Calu3 (cell line): ENCODE measurements around the gene LRRFIP1. TPM values are rescaled to one million over a fixed set of nuclear protein-coding genes. Genes with fewer than 3 reads are reported as not detected.

Source experiments
- BruUV-seq: library from RNA; stranded (reverse); fragments of 400-500 nt; replicated peaks from 2 replicates; lab custom pipeline; 2021; lab: Mats Ljungman, UMichigan
- CTCF ChIA-PET: fragments of 300-600 bp; sonication (Branson Sonifier 250); formaldehyde crosslinking; loops from one replicate; lab custom pipeline; 2022; ENCODE audit warnings: antibody characterized with exemption; lab: Charles Lee
- DNase-seq: peaks from one replicate; pipeline ENCODE4 v3.0.0; 2022
- H3K27ac Mint-ChIP-seq: one replicate; pipeline ENCODE4 v1.8.0; 2022; ENCODE audit warnings: mixed read lengths; ENCODE audit not compliant: unreplicated experiment
- H3K27me3 Mint-ChIP-seq: one replicate; pipeline ENCODE4 v1.8.0; 2022; ENCODE audit warnings: mixed read lengths; ENCODE audit not compliant: unreplicated experiment
- H3K36me3 Mint-ChIP-seq: one replicate; pipeline ENCODE4 v1.8.0; 2022; ENCODE audit warnings: mild to moderate bottlenecking, moderate library complexity, mixed read lengths; ENCODE audit not compliant: insufficient read depth, unreplicated experiment
- H3K4me1 Mint-ChIP-seq: one replicate; pipeline ENCODE4 v1.8.0; 2022; ENCODE audit warnings: mild to moderate bottlenecking, low read depth, mixed read lengths; ENCODE audit not compliant: unreplicated experiment
- H3K4me3 Mint-ChIP-seq: one replicate; pipeline ENCODE4 v1.8.0; 2022; ENCODE audit warnings: mild to moderate bottlenecking, low read depth, moderate library complexity, mixed read lengths; ENCODE audit not compliant: unreplicated experiment
- H3K9me3 Mint-ChIP-seq: one replicate; pipeline ENCODE4 v1.8.0; 2022; ENCODE audit warnings: low read depth, mixed read lengths; ENCODE audit not compliant: unreplicated experiment
- CTCF ChIP-seq: fragments of 200-600 bp; IDR thresholded peaks from one replicate; pipeline ENCODE4 v1.8.0; 2022; ENCODE audit warnings: antibody characterized with exemption; ENCODE audit not compliant: unreplicated experiment
- intact Hi-C: fragments of 100-400 bp; cut with micrococcal nuclease; formaldehyde crosslinking; loops from one replicate; pipeline ENCODE4 v1.10.0; 2022; ENCODE audit not compliant: unreplicated experiment
- total RNA-seq: library from RNA; stranded (reverse); gene quantifications from 2 replicates; pipeline ENCODE4 v1.2.3, GENCODE V29; 2022

Gene LRRFIP1
- total RNA-seq, 1 experiment from 2014 or later, result 161 TPM

DNA sequence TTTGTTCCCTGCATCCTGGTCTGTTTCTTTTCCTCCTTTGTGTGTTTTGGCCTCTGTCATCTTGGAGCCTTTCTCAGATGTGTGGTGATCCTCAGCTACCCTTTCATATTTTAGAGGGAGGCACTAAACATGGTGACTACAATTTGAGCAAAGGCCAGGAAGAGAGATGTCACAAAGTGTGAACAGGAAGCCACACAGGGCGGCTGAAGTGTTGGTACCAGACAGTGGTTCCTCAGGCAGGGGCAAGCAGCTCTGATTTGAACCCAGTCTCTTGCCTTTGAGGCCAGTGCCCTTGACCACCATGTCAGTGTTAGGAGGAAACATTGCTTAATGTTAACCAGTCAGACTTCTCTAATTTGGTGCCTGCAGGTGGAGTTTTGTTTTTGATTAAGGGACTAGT lies 9.2 kb downstream of the LRRFIP1 start:
- Mint-ChIP-seq H3K27ac (no peak overlapping the region), H3K9me3 (peaks cover 4% of the 10 kb centered on the region), H3K27me3 (peaks cover 92% of the 10 kb centered on the region), H3K36me3 (no peaks in the 10 kb centered on the region), H3K4me3 (no peak overlapping the region), H3K4me1 (no peaks in the 10 kb centered on the region)
- CTCF ChIA-PET, result no interaction called here
- DNase-seq, result no peak
- BruUV-seq, result no TSS peak
- TF ChIP-seq CTCF, result no peak
- intact Hi-C loops, result no loop called here

GRCh38 chr2:237637429-237638135 lies 10.2 kb downstream of the LRRFIP1 start:
- H3K27me3 Mint-ChIP-seq, result peaks cover 82% of the 10 kb centered on the region
- H3K4me3 Mint-ChIP-seq, result no peak overlapping the region
- CTCF ChIA-PET, result no interaction called here
- no peaks in the 10 kb centered on the region for H3K4me1 Mint-ChIP-seq
- intact Hi-C loops, result no loop called here
- peaks cover 4% of the 10 kb centered on the region for H3K9me3 Mint-ChIP-seq
- no TSS peak for BruUV-seq
- TF ChIP-seq CTCF, result no peak
- DNase-seq, result no peak
- H3K36me3 Mint-ChIP-seq, result no peaks in the 10 kb centered on the region
- H3K27ac Mint-ChIP-seq, result no peak overlapping the region

DNA sequence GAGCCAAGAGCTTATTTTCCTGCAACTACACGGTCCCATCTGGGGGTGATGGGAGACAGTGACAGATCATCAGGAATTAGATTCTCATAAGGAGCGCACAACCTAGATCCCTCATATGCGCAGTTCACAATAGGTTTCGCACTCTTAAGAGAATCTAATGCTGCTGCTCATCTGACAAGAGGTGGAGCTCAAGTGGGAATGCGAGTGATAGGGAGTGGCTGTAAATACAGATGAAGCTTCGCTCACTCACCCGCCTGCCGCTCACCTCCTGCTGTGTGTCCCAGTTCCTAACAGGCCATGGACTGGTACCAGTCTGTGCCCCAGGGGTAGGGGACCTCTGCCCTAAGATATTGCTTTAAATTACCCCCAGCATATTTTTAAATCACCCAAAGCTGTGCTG lies 10.8 kb downstream of the LRRFIP1 start:
- TF ChIP-seq CTCF, result no peak
- peaks cover 76% of the 10 kb centered on the region for H3K27me3 Mint-ChIP-seq
- no peaks in the 10 kb centered on the region for H3K36me3 Mint-ChIP-seq
- peaks cover 4% of the 10 kb centered on the region for H3K9me3 Mint-ChIP-seq
- H3K27ac Mint-ChIP-seq, result no peak overlapping the region
- CTCF ChIA-PET, result no interaction called here
- no peaks in the 10 kb centered on the region for H3K4me1 Mint-ChIP-seq
- intact Hi-C loops, result no loop called here
- no TSS peak for BruUV-seq
- DNase-seq, result no peak
- H3K4me3 Mint-ChIP-seq, result no peak overlapping the region

GRCh38 chr2:237639052-237639835 lies 11.9 kb downstream of the LRRFIP1 start:
- no peak for TF ChIP-seq CTCF
- CTCF ChIA-PET, result interaction anchor here (0.8 kb wide), 1 partner anchor 22 kb away, joined by 3 read pairs; no protein-coding TSS in a partner anchor
- no peaks in the 10 kb centered on the region for H3K36me3 Mint-ChIP-seq

More at GRCh38 chr2:237639052-237639835, 11.9 kb downstream of the LRRFIP1 start:
- BruUV-seq, result no TSS peak
- peaks cover 75% of the 10 kb centered on the region for H3K27me3 Mint-ChIP-seq
- H3K27ac Mint-ChIP-seq, result no peak overlapping the region
- no peak for DNase-seq
- H3K4me1 Mint-ChIP-seq, result no peaks in the 10 kb centered on the region
- intact Hi-C loops, result no loop called here
- no peak overlapping the region for H3K4me3 Mint-ChIP-seq
- peaks cover 4% of the 10 kb centered on the region for H3K9me3 Mint-ChIP-seq
